ENCODE data around the gene MERTK.

MERTK gene

DNA sequence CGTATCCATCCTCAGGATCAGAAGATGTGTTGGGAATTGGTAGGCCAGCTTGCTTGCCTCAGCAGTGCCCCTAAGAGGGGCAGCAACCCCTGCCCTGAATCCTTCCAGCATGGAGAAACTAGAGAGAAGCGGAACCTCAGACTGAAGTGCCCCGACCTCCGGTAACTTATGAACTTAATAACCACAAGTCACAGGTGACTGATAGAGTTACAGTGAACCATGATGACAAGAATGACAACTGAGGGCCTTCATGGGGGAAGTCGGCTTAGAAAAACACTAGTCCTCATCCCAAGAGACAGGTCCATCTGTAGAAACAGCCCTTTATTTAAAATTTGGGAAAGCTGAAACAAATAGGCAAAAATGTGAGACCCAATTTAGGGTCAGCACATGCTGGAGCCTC lies 114.1 kb downstream of the MERTK start:
- Histone ChIP-seq H3K9ac (ENCODE audit: low read depth, low read length) (no peak overlapping the region), H3K27ac (ENCODE audit: low read depth, low read length) (no peak overlapping the region), H3K27me3 (ENCODE audit: insufficient read depth, low read length) (no peaks in the 10 kb centered on the region), H3K36me3 (ENCODE audit: insufficient read depth, low read length) (peaks cover 6% of the 10 kb centered on the region; the same call in 1 of the 2 replicates), H3K4me1 (ENCODE audit: insufficient read depth, low read length) (no peaks in the 10 kb centered on the region), H3K4me3 (ENCODE audit: low read length) (no peak overlapping the region), H3K9me3 (ENCODE audit: insufficient read depth, low read depth, low read length) (no peaks in the 10 kb centered on the region)
- WGBS, result 76% methylated on average over 5 of the region's 5 CpGs

DNA sequence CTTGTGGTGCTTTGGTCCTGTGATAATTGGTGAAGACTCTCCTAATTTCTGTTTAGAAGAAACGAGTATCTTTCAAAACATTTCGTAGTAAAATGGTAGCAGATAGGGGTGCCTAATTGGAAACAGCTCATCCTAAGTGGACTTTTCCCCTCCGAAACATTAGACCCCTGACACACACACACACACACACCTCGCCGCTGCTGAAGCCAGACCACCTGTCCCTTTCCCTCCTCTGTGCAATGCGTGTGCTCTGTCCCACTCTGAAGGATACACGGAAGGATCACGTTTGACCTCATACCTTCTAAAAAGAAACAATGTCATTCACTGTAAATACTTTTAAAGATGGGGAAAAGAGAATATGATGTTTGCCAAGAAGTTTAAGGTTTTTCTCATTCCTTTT lies 120.4 kb downstream of the MERTK start:
- no peaks in the 10 kb centered on the region for H3K27me3 ChIP-seq (ENCODE audit: insufficient read depth, low read length)

DNA sequence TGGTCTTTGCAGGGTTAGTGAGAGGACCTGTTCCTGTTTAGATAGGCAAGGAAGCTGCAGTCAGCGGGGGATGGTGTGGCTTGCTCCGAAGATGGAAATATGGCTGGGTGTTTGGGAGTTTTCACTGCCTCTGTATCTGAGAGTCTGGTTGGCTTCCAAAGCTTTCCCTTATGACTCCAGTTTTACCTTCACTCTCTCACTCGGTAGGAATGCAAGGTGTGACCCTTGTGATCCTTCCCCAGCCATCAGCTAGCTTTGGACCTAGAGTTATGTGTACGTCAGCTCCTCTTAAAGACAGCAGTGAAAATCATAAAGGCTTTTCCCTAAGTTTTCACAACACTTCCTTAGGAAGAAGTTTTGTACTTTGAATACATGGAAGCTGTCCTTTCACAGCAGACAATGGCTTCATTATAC lies 121.2 kb downstream of the MERTK start:
- Histone ChIP-seq H3K27ac (ENCODE audit: low read depth, low read length) (no peak overlapping the region), H3K9ac (ENCODE audit: low read depth, low read length) (no peak overlapping the region), H3K9me3 (ENCODE audit: insufficient read depth, low read depth, low read length) (no peaks in the 10 kb centered on the region), H3K4me1 (ENCODE audit: insufficient read depth, low read length) (peaks cover 9% of the 10 kb centered on the region; the same call in 1 of the 2 replicates), H3K36me3 (ENCODE audit: insufficient read depth, low read length) (no peaks in the 10 kb centered on the region), H3K4me3 (ENCODE audit: low read length) (no peak overlapping the region), H3K27me3 (ENCODE audit: insufficient read depth, low read length) (no peaks in the 10 kb centered on the region)
- 86% methylated on average over 4 of the region's 4 CpGs for WGBS

More for the DNA sequence above, 120.4 kb downstream of the MERTK start:
- Histone ChIP-seq H3K9me3 (ENCODE audit: insufficient read depth, low read depth, low read length) (no peaks in the 10 kb centered on the region), H3K9ac (ENCODE audit: low read depth, low read length) (no peak overlapping the region), H3K27ac (ENCODE audit: low read depth, low read length) (no peak overlapping the region), H3K4me3 (ENCODE audit: low read length) (no peak overlapping the region), H3K4me1 (ENCODE audit: insufficient read depth, low read length) (peaks cover 9% of the 10 kb centered on the region; the same call in 1 of the 2 replicates), H3K36me3 (ENCODE audit: insufficient read depth, low read length) (no peaks in the 10 kb centered on the region)
- 92% methylated on average over 8 of the region's 8 CpGs for WGBS

GRCh38 chr2:112020561-112020960 lies 122.2 kb downstream of the MERTK start:
- Histone ChIP-seq H3K9ac (ENCODE audit: low read depth, low read length) (no peak overlapping the region), H3K27ac (ENCODE audit: low read depth, low read length) (no peak overlapping the region), H3K9me3 (ENCODE audit: insufficient read depth, low read depth, low read length) (no peaks in the 10 kb centered on the region), H3K36me3 (ENCODE audit: insufficient read depth, low read length) (no peaks in the 10 kb centered on the region), H3K4me3 (ENCODE audit: low read length) (no peak overlapping the region), H3K27me3 (ENCODE audit: insufficient read depth, low read length) (no peaks in the 10 kb centered on the region), H3K4me1 (ENCODE audit: insufficient read depth, low read length) (peaks cover 9% of the 10 kb centered on the region; the same call in 1 of the 2 replicates)
- 91% methylated on average over 3 of the region's 3 CpGs for WGBS

DNA sequence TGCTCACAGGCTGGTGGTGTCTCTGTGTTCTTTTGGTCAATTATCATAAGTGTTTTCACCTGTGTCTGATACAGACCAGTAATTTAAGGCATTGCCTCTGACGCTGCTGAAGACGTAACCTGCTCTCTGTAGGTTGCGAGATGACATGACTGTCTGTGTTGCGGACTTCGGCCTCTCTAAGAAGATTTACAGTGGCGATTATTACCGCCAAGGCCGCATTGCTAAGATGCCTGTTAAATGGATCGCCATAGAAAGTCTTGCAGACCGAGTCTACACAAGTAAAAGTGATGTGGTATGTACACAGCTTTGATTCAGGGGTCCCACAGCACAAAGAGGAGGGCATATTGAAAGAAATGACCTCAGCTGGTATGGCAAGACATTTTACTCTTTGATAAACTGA lies 122.9 kb downstream of the MERTK start:
- Histone ChIP-seq H3K27ac (ENCODE audit: low read depth, low read length) (no peak overlapping the region), H3K9ac (ENCODE audit: low read depth, low read length) (no peak overlapping the region), H3K9me3 (ENCODE audit: insufficient read depth, low read depth, low read length) (no peaks in the 10 kb centered on the region), H3K36me3 (ENCODE audit: insufficient read depth, low read length) (no peaks in the 10 kb centered on the region), H3K4me3 (ENCODE audit: low read length) (no peak overlapping the region), H3K27me3 (ENCODE audit: insufficient read depth, low read length) (no peaks in the 10 kb centered on the region), H3K4me1 (ENCODE audit: insufficient read depth, low read length) (peaks cover 9% of the 10 kb centered on the region; the same call in 1 of the 2 replicates)
- WGBS, result 93% methylated on average over 10 of the region's 10 CpGs

GRCh38 chr2:112021781-112022231 lies 123.4 kb downstream of the MERTK start:
- Histone ChIP-seq H3K4me3 (ENCODE audit: low read length) (no peak overlapping the region), H3K27me3 (ENCODE audit: insufficient read depth, low read length) (no peaks in the 10 kb centered on the region), H3K9me3 (ENCODE audit: insufficient read depth, low read depth, low read length) (no peaks in the 10 kb centered on the region), H3K27ac (ENCODE audit: low read depth, low read length) (no peak overlapping the region), H3K4me1 (ENCODE audit: insufficient read depth, low read length) (peaks cover 9% of the 10 kb centered on the region; the same call in 1 of the 2 replicates), H3K36me3 (ENCODE audit: insufficient read depth, low read length) (no peaks in the 10 kb centered on the region), H3K9ac (ENCODE audit: low read depth, low read length) (no peak overlapping the region)
- WGBS, result 94% methylated on average over 8 of the region's 8 CpGs

- H3K9ac ChIP-seq (ENCODE audit: low read depth, low read length), result no peak overlapping the region
- H3K9me3 ChIP-seq (ENCODE audit: insufficient read depth, low read depth, low read length), result no peaks in the 10 kb centered on the region
- WGBS, result 95% methylated on average over 5 of the region's 5 CpGs
- H3K4me1 ChIP-seq (ENCODE audit: insufficient read depth, low read length), result peaks cover 9% of the 10 kb centered on the region; the same call in 1 of the 2 replicates
- no peak overlapping the region for H3K27ac ChIP-seq (ENCODE audit: low read depth, low read length)
- no peaks in the 10 kb centered on the region for H3K27me3 ChIP-seq (ENCODE audit: insufficient read depth, low read length)
- H3K4me3 ChIP-seq (ENCODE audit: low read length), result no peak overlapping the region
- H3K36me3 ChIP-seq (ENCODE audit: insufficient read depth, low read length), result no peaks in the 10 kb centered on the region
Observed at GRCh38 chr2:112023707-112024106, 125.3 kb downstream of the MERTK start.

DNA sequence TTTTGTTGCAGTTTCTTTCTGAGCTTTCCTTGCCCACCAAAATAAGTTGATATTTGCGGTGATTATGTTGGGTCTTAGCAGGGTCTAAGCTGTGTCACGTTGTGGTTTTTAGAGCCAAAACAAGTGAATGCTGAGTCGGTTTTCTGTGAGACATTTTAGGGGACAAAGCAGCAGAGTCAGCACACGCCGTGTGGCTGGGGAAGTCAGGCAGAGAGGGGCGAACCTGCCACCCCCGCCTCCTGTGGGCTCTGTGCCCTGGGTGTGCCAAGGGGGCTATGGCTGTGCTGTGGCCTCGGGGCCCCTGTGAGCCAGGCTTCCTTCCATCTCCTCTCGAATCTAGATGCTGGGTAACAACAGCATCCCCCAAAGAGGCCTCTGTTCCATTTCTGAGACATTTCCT lies 125.8 kb downstream of the MERTK start:
- WGBS, result 92% methylated on average over 9 of the region's 9 CpGs
- Histone ChIP-seq H3K27me3 (ENCODE audit: insufficient read depth, low read length) (no peaks in the 10 kb centered on the region), H3K9me3 (ENCODE audit: insufficient read depth, low read depth, low read length) (no peaks in the 10 kb centered on the region), H3K27ac (ENCODE audit: low read depth, low read length) (no peak overlapping the region), H3K36me3 (ENCODE audit: insufficient read depth, low read length) (no peaks in the 10 kb centered on the region), H3K4me3 (ENCODE audit: low read length) (no peak overlapping the region), H3K9ac (ENCODE audit: low read depth, low read length) (no peak overlapping the region), H3K4me1 (ENCODE audit: insufficient read depth, low read length) (peaks cover 8% of the 10 kb centered on the region; the same call in 1 of the 2 replicates)

DNA sequence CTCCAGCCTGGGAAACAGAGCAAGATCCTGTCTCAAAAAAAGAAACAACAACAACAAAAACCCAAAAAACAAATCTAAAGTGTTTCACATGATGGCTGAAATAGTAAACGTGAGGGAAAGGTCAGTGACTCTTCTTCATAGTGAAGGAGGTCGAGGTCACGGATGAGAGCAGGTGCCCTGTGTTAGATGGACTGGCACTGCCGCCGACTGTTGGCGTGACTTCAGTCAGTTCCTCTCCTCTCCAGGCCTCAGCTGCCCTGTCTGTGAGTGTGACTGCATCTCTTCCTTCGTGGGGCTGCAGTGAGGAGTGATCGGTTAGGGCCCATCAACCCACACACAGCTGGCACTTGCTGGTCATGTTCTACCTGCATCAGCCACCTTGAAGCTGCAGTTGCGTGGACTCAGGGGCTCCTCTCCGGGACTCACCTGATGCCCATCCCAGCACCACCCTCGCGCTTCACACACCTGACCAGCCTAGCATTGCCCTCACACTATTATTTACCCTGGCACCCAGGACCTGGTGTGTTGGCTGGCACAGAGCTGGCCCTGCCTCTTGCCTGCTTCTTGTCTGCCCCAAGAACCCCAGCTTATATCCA lies 126.6 kb downstream of the MERTK start:
- WGBS, result 94% methylated on average over 12 of the region's 12 CpGs
- no peak overlapping the region for H3K4me3 ChIP-seq (ENCODE audit: low read length)
- no peak overlapping the region for H3K9ac ChIP-seq (ENCODE audit: low read depth, low read length)
- H3K27ac ChIP-seq (ENCODE audit: low read depth, low read length), result no peak overlapping the region
- no peaks in the 10 kb centered on the region for H3K36me3 ChIP-seq (ENCODE audit: insufficient read depth, low read length)
- H3K27me3 ChIP-seq (ENCODE audit: insufficient read depth, low read length), result no peaks in the 10 kb centered on the region
- H3K9me3 ChIP-seq (ENCODE audit: insufficient read depth, low read depth, low read length), result no peaks in the 10 kb centered on the region
- peaks cover under 1% of the 10 kb centered on the region; the same call in 1 of the 2 replicates for H3K4me1 ChIP-seq (ENCODE audit: insufficient read depth, low read length)

DNA sequence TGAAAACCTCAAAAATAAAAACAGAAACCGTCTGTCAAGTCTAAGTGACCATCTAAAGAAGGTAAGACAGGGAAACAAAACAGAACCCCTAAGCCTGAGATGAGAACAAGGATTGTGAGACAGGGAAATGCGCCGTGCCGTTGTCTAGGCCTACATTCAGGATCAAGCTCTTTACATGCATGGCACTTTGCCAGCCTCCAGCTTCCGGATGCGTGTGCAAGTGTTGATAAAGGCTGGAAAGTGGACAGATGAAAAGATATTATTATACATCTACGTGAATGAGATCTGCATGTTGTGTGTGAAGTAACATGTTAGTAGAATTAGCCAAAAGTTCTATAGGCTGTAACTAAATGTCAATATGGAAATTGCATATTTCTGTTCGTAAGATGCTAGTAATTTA lies 128.1 kb downstream of the MERTK start:
- Histone ChIP-seq H3K9me3 (ENCODE audit: insufficient read depth, low read depth, low read length) (no peaks in the 10 kb centered on the region), H3K27ac (ENCODE audit: low read depth, low read length) (no peak overlapping the region), H3K36me3 (ENCODE audit: insufficient read depth, low read length) (no peaks in the 10 kb centered on the region), H3K27me3 (ENCODE audit: insufficient read depth, low read length) (no peaks in the 10 kb centered on the region), H3K4me1 (ENCODE audit: insufficient read depth, low read length) (peaks cover 7% of the 10 kb centered on the region), H3K9ac (ENCODE audit: low read depth, low read length) (no peak overlapping the region), H3K4me3 (ENCODE audit: low read length) (no peak overlapping the region)
- WGBS, result 95% methylated on average over 8 of the region's 8 CpGs

- WGBS, result 95% methylated on average over 3 of the region's 3 CpGs
- no peak overlapping the region for H3K27ac ChIP-seq (ENCODE audit: low read depth, low read length)
- no peaks in the 10 kb centered on the region for H3K9me3 ChIP-seq (ENCODE audit: insufficient read depth, low read depth, low read length)
- H3K9ac ChIP-seq (ENCODE audit: low read depth, low read length), result no peak overlapping the region
- H3K27me3 ChIP-seq (ENCODE audit: insufficient read depth, low read length), result no peaks in the 10 kb centered on the region
- H3K4me1 ChIP-seq (ENCODE audit: insufficient read depth, low read length), result peaks cover 16% of the 10 kb centered on the region
- no peaks in the 10 kb centered on the region for H3K36me3 ChIP-seq (ENCODE audit: insufficient read depth, low read length)
- H3K4me3 ChIP-seq (ENCODE audit: low read length), result no peak overlapping the region
Observed at GRCh38 chr2:112027767-112028166, 129.4 kb downstream of the MERTK start.

DNA sequence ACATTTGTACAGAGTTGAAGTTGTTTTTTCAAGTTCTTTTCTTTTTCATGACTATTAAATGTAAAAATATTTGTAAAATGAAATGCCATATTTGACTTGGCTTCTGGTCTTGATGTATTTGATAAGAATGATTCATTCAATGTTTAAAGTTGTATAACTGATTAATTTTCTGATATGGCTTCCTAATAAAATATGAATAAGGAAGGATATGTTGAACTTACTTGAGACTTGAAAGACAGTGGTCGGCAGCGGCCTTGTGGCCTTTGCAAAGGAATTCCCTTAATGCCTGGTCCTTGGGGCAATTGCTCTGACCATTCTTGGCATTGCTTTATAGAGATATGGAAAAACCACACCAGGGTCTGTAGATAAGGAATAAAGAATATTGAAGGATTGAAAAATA lies 130.8 kb downstream of the MERTK start:
- H3K9ac ChIP-seq (ENCODE audit: low read depth, low read length), result no peak overlapping the region
- no peak overlapping the region for H3K27ac ChIP-seq (ENCODE audit: low read depth, low read length)
- WGBS, result 97% methylated on average over 2 of the region's 2 CpGs
- H3K4me1 ChIP-seq (ENCODE audit: insufficient read depth, low read length), result peaks cover 16% of the 10 kb centered on the region
- no peaks in the 10 kb centered on the region for H3K9me3 ChIP-seq (ENCODE audit: insufficient read depth, low read depth, low read length)
- no peak overlapping the region for H3K4me3 ChIP-seq (ENCODE audit: low read length)
- H3K36me3 ChIP-seq (ENCODE audit: insufficient read depth, low read length), result no peaks in the 10 kb centered on the region
- no peaks in the 10 kb centered on the region for H3K27me3 ChIP-seq (ENCODE audit: insufficient read depth, low read length)
